ENCODE data around the gene SEL1L3.

SEL1L3 gene

DNA sequence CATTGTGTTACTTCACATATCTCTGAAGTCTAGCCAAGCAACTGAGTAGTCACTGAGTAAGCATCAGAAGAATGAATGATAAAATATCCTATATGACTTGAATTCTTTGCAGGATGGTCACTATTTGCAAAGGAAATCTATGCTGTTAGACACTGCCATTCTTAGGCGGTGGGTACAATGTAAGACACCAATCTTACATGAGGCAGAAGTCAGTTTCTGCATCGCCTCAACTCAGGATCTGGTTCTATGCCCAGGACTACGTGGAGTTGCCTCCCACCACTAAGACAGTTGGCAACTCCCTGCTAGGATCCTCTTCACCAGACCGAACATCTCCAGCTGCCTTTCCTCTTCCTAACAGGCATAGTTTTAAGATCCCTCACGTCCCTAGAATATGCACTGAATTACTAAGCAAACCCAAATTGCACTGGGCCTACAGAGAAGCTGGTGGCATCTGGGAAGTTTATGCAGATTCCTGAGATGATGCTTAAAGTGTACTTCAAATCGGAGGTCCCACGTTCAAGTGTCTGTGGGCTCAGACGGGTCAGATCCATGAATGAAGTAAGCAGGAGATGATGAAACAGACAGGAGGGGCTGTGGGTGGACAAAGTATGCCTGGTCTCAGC is 45.6 kb downstream of the SEL1L3 start:
- DNase-seq (ENCODE audit: low spot score): no peak

DNA sequence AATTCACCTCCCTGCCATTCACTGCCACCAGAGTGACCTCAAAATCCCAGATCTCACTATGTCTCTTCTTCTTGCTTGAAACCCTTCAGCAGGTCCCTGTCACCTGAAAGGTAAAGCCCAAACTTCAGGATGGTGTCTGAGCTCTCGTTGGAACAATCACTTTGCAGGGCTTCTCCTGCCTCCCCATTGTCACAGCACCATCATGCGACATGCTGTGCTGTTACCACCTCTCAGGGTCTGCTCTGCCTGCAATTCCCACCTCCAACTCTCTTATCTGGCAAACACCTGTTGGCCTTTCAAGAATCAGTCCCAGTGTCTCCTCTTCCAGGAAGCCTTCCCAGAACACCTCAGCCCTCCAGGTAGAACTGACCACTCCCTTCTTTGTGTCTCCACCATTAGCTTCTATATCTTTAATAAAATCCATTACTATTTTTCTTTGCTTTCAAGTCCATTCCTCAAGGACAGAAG is 46.2 kb downstream of the SEL1L3 start:
- no peak for DNase-seq (ENCODE audit: low spot score)

DNA sequence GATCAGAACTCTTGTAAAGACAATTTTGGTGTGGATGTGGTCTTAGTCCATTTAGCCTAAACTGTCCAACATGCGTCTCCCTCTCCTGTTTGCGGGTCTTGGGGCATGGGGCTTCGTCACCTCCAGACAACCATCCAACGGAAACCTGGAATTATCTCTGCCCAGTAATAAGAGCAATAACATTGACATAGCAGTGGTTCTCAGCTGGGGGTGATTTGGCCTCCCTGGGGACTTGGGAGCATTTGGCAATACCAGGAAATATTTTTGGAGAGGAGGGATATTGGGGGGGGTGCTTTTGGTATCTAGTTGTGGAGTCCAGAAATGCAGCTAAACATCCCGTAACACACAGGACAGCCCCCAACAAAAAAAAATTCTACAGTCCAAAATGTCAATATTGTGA is 47.2 kb downstream of the SEL1L3 start:
- no peak for DNase-seq (ENCODE audit: low spot score)

- DNase-seq (ENCODE audit: low spot score): peak; percentile 49
Observed at GRCh38 chr4:25814301-25815136, 48.3 kb downstream of the SEL1L3 start.

DNA sequence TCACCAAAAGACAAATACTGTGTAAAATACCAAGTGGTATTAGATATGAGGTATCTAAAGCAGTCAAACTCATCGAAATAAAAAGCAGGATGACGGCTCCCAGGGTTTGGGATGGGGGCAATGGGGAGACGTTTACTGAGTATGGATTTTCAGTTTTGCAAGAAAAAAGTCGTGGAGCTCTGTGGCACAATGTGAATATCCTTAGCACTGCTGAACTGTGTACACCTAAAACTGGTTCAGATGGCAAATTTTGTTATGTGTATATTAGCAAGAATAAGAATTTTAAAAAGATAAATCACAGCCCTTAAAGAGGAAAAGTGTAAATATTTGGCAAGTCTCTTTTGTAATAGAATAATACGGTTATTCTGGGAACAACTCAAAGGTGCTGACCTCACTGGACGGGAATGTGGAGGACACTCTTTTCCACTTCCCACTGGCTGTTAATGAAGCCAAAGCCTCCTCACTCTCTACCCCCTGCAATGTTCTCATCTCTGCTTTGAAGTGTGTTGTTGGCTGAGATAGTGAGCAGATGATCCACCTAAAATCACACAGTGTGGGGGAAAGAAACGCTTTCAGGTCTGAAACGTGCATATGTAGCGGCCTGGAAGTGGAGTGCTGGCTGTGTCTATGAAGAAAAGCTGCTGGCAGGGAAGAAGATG is 49.2 kb downstream of the SEL1L3 start:
- DNase-seq (ENCODE audit: low spot score): no peak

DNA sequence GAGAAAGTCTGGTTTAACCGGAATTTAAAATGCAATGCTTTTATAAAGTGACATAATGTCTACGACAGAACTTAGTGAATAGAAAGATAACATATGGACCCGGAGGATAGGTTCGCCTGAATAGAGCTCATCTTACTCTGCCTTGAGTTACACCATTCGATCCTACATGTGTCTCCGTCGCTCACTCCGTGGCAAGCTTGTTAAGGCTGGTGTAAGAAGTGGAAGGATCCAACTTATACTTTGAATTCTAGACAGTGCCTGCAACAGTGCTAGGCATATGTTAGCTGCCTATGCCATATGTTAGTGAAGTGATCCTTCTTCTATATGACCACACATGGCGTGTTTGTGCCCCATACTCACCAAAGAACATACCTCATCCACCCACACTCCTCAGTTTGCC is 50.9 kb downstream of the SEL1L3 start:
- no peak for DNase-seq (ENCODE audit: low spot score)

DNA sequence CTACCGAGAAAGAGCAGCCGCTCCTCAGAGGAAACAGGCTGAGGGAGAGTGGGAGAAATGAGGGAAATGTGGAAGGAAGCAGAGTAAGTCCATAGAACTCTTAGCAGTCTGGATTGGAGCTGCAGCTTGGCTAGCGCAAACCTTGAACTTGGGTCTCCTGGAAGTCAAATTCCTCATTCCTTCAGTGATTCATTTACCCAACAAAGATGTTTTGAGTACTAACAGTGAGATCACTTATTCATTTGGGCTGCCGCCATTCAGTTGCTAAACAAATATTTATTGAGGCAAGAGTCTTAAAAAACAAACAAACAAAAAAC is 51.5 kb downstream of the SEL1L3 start:
- no peak for DNase-seq (ENCODE audit: low spot score)

DNA sequence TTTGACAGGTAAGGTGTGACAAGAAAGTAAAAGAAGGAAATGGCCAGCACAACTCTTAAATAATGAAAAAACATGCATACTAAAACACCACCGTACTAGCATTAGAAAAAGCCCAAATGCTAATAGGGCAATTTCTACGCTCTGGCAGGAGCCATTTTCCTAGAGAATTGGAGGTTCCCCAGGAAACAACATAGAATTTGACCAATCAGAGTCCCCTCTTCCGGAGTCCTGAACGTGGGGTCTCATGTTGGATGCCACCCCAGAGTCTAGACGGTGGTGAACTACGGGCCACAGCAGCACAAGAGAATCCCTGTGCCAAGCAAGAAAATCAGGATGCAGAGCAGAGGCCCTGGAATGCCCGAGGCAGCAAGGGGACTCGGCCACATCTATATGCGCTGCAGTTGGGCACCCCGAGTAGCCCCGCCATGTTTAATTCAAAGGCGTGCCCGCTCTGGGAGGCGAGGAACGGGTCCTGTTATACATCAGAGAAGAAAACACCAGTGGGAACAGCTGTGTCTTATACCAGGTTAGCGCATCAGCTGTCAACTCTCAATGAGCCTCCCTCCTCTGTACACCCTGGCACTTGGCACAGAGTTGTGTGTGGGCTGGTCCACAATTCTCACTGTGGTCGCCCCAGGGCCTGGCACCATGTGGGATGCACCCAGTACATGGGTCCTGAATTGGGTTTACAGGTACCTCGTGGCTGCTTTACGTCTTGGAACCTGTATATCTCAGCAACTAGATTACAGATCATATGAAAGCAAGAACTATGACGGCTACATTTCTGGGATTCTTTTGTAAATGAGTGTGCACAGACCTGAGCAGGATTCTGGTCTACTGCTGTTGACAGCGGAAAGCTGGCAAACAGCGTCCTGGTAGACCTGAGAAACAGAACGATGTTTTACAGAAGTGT is 52.1 kb downstream of the SEL1L3 start:
- DNase-seq (ENCODE audit: low spot score): no peak

DNA sequence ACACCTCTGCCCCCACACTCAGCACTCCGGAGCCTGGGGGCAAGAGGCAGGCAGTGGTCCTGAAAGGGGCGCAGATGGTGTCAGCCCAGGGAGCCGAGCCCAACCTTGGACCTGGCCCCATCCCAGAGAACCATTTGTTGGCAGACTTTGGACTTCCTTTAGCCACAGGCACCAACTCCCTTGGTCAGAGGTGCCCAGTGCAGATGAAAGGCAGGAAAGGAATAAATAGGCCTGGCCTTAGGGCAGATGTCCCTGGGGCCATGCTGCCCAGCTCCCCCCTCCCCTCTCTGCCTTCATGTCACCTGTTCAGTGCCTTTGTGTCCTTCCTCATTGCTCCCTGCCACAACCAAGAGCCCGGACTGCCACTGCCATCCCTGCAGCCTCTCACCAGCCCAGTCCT is 52.8 kb downstream of the SEL1L3 start:
- DNase-seq (ENCODE audit: low spot score): no peak

DNA sequence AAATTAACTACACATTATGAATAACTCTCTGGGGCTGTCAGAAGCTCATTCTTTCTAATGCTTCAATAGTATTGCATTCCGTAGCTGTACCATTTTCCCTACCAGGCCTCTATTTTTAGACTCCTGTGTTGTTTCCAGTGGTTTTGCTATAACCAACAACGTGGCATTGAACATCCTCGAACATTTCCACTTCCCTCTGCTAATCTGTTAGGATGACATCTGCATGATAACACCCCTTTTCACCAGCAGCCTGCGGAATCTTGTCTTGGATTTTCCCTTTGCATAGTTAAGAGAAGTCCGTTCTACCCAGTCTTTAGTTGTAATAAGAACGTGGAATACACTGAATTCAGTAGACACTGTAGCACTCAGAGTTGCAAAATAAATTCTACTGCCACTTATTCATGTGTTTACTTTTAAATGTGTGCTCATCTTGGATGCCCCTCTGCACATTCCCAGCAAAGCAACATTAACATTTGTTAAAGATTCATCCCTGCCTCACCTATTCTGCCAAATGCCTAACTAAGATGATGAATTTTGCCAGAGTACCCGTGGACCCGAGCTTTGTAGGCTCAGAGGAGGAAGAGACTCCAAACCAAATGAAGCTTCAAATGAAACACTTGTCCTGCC is 55.6 kb downstream of the SEL1L3 start:
- DNase-seq (ENCODE audit: low spot score): no peak

DNA sequence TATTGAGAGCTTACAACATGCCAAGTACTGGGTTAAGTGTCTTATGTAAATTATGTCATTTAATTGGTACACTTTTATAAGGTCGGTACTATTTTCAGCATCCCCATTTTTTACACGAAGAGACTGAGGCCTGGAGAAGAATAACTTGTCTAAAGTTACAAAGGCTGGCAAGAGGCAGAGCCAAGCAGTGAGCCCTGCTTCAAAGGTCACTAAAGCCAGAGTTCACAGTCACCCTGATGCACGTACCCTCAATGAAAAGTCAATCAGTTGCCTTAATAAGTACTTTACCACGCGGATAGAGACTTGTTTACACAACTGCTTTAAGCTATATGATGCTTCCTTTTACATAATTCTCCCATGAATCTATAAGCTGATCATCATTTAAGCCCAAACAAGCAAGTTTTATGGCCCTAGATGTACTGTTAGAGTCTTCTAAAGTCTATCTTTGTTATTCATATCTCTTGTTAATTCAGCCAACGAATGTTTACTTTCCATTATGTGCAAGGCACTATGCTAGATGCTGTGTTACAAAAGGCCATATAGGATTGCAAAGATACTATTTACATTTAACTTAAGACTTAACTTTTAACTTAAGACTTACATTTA is 57.4 kb downstream of the SEL1L3 start:
- no peak for DNase-seq (ENCODE audit: low spot score)

- no peak for DNase-seq (ENCODE audit: low spot score)
Observed at GRCh38 chr4:25803720-25804225, 59.0 kb downstream of the SEL1L3 start.

DNA sequence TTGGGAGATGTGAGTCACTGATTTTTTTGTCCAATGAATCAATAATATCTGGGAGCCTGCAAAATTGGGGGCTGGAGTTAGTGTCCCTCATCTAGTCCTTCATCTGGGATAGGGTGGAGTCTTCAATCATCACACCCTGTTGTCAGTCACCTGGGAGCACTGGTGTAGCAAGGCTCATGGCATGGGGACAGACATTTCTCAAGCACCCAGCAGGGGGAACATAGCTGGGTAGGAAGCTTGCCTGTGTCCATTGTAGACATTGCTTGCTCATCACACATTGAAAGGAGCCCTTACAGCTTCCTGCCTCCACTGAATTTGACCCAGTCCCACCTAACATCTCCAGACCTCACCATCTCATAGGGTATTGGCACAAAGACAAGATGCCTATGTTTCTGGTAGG is 61.2 kb downstream of the SEL1L3 start:
- DNase-seq (ENCODE audit: low spot score): no peak

- DNase-seq (ENCODE audit: low spot score): no peak
Observed at GRCh38 chr4:25800245-25800644, 62.5 kb downstream of the SEL1L3 start.

GRCh38 chr4:25799522-25799921 is 63.3 kb downstream of the SEL1L3 start:
- no peak for DNase-seq (ENCODE audit: low spot score)

DNA sequence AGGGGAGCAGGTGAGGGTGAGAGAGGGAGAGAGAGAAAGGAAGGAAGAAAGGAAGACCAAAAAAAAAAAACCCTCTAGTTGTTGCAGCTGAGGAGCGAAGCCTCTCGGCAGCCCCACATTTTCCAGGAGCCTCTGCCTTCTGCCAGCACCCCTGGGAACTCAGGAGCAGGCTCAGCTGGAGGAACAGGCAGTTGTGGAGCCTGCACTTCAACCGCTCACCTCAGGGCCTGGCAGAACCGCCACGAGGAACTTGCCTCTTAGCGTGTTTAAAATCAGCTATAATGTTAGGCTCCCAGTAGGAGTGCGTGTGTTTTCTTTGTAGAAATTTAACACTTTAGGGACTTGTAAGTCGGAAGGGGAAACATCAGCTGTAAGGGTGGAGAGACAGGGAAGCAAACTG is 65.7 kb downstream of the SEL1L3 start:
- no peak for DNase-seq (ENCODE audit: low spot score)

DNA sequence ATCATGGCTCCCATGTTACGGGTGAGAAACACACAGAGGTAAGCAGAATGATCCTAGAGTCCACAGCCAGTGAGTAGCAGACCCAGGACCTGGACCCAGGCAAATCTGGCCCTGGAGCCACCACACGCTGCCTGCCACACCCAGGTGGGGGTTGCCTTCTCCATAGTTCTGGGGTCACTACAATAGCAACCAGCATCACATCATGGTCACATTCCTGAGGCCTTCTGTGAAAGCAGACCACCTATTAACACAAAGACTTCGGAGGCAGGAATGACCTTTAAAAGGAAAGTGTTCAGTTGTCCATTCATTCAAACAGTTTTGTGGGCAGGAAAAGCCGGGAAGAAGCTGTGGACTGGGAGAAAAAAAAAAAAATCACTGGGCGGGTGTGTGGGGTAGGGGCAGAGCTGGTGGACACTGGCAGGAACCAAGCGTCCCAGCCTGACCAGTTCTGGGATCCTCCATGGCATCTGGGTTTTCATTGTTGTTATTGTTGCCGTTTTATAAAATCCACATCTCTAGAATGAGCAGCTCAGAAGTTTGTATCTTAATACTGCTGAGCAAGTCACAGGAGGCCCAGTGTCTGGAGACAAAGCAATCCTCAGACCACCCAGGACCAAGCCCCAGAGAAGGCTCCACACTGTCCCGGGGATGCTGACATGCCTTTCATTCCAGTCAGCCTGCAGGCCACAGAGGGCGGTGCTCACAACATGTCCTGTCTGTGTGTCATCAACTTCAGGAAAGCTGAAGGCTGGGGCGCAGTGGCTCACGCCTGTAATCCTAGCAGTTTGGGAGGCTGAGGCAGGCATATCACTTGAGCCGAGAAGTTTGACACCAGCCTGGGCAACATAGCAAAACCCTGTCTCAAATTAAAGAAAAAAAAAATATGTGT is 67.0 kb downstream of the SEL1L3 start:
- no peak for DNase-seq (ENCODE audit: low spot score)

DNA sequence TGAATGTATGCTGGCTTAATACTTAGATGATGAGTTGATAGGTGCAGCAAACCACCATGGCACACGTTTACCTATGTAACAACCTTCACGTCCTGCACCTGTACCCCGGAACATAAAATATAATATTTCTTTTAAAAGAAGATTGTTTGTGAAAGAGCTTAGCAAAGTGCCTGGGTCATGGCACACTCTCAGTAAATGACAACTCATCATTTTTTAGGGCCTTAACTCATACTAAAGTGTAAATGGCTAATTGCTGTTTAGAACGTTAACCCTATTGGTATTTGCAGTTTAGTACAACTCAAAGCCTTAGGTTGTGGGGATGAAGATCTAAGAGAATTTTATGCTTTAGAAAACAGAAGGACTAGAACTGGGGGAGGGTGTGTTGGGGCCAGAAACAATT is 67.7 kb downstream of the SEL1L3 start:
- DNase-seq (ENCODE audit: low spot score): no peak

GRCh38 chr4:25792876-25793275 is 69.9 kb downstream of the SEL1L3 start:
- no peak for DNase-seq (ENCODE audit: low spot score)

DNA sequence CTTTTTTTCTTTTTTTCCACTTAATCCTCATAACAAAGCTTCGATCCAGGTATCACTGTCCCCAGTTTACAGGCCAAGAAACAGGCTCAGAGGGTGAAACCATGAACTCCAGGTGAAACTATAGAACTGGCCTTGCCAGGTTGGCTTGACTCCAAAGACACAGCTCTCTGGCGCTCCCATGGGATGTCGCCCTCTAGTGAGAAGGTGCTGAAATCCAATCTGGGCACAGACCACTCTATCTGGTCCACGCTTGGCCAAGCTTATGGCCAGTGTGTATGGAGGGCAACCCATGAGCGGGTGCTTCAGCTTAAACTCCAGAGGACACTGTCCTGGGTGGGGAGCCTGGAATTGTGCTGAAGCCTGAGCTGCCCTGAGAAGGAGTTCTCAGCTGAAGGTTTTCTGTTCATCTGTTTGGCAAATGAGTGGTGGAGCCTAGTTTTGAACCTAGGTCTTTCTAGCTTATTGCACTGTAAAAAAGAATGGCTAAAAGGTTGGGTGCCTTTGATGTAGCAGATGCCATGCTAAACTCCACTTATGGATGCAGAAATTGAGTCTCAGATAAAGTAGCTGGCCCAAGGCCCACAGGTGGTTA is 70.5 kb downstream of the SEL1L3 start:
- no peak for DNase-seq (ENCODE audit: low spot score)

Measured in globus pallidus (tissue), 1 donor.